GM18505 (cell line): ENCODE measurements around the gene EGFR.

ENCODE experiments used
- ATAC-seq: cut with Tn5 transposase; IDR thresholded peaks from one replicate; pipeline ENCODE4 v1.9.1; 2021; ENCODE audit not compliant: unreplicated experiment
- POLR2A ChIP-seq: IDR thresholded peaks from 4 replicates; pipeline ENCODE4 v1.6.1; 2011; ENCODE audit warnings: borderline replicate concordance; ENCODE audit not compliant: insufficient read depth, insufficient read length; ENCODE audit errors: extremely low read depth

The EGFR gene

GRCh38 chr7:55018361-55019190, at the start of gene EGFR:
Gene EGFR, plus strand, starts transcription at chr7:55019017. Its CDS starts 261 bp downstream, at chr7:55019278.
- TF ChIP-seq POLR2A, result no peak
- no peak for ATAC-seq

GRCh38 chr7:54969208-54969967, 49.4 kb upstream of the EGFR start:
- ATAC-seq, result no peak
- TF ChIP-seq POLR2A, result no peak

GRCh38 chr7:54972733-54973294, 46.0 kb upstream of the EGFR start:
- no peak for ATAC-seq
- no peak for TF ChIP-seq POLR2A

- no peak for ATAC-seq
- TF ChIP-seq POLR2A, result no peak
These were observed 40.3 kb upstream of the EGFR start for GRCh38 chr7:54978364-54979116.

GRCh38 chr7:54980521-54980920, 38.3 kb upstream of the EGFR start:
- no peak for TF ChIP-seq POLR2A
- ATAC-seq, result no peak

- no peak for TF ChIP-seq POLR2A
- no peak for ATAC-seq
These were observed 36.9 kb upstream of the EGFR start for GRCh38 chr7:54981913-54982312.

- ATAC-seq, result no peak
- no peak for TF ChIP-seq POLR2A
These were observed 33.1 kb upstream of the EGFR start for GRCh38 chr7:54985426-54986330.

GRCh38 chr7:54986716-54987115, 32.1 kb upstream of the EGFR start:
- TF ChIP-seq POLR2A, result no peak
- ATAC-seq, result no peak

- ATAC-seq, result no peak
- TF ChIP-seq POLR2A, result no peak
These were observed 31.0 kb upstream of the EGFR start for GRCh38 chr7:54987772-54988171.

GRCh38 chr7:54988516-54988915, 30.3 kb upstream of the EGFR start:
- ATAC-seq, result no peak
- TF ChIP-seq POLR2A, result no peak

GRCh38 chr7:54989453-54990225, 29.2 kb upstream of the EGFR start:
- TF ChIP-seq POLR2A, result no peak
- ATAC-seq, result no peak

GRCh38 chr7:54991341-54991740, 27.5 kb upstream of the EGFR start:
- no peak for TF ChIP-seq POLR2A
- no peak for ATAC-seq

- TF ChIP-seq POLR2A, result no peak
- no peak for ATAC-seq
These were observed 25.8 kb upstream of the EGFR start for GRCh38 chr7:54992871-54993475.
